SU-DHL-6 (cell line): ENCODE measurements around the gene KCNH4.

Experiments used
- EZH2phosphoT487 ChIP-seq: fragments of 200-600 bp; sonication (generic), shearing (Covaris generic); conservative IDR thresholded peaks from 2 replicates; pipeline ENCODE4 v1.6.1; 2018; ENCODE audit warnings: mild to moderate bottlenecking, antibody characterized with exemption, low read length, moderate library complexity, mixed read lengths
- TF ChIP-seq, protein P1 (sequence below): fragments of 200-600 bp; sonication (generic); IDR thresholded peaks from one replicate; pipeline ENCODE4 v1.5.1; 2017; ENCODE audit warnings: antibody characterized with exemption, mild to moderate bottlenecking, low read length, moderate library complexity; ENCODE audit not compliant: insufficient read depth, poor library complexity, severe bottlenecking

DNA sequence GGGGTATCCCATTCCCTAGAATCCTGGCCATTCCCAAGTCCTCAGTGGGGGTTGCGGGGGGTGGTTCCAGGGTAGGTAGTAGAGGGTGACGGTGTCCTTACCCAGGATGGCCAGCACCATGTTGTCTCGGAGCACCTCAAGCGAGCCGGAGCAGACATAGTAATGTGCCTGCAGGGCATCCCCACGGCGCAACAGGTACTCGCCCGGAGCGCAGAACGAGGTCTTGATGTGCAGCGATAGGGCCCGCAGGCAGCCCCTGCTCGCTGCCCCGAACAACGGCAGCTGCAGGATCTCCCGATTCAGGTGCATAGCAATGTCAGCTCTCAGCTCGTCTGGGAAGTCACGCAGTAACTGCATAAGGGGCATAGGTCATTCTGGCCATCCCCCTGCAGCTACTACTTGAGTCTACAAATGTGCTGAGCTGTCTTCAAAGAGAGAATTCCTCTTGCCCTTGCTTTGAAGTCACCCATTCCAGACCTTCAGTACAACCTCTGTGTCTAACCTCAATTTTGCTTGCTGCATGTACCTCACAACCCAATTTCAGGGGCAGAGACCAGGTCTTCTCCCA is 14.7 kb downstream of the KCNH4 start:
- TF ChIP-seq EZH2phosphoT487 = no peak
- TF ChIP-seq, protein P1, sequence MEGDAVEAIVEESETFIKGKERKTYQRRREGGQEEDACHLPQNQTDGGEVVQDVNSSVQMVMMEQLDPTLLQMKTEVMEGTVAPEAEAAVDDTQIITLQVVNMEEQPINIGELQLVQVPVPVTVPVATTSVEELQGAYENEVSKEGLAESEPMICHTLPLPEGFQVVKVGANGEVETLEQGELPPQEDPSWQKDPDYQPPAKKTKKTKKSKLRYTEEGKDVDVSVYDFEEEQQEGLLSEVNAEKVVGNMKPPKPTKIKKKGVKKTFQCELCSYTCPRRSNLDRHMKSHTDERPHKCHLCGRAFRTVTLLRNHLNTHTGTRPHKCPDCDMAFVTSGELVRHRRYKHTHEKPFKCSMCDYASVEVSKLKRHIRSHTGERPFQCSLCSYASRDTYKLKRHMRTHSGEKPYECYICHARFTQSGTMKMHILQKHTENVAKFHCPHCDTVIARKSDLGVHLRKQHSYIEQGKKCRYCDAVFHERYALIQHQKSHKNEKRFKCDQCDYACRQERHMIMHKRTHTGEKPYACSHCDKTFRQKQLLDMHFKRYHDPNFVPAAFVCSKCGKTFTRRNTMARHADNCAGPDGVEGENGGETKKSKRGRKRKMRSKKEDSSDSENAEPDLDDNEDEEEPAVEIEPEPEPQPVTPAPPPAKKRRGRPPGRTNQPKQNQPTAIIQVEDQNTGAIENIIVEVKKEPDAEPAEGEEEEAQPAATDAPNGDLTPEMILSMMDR = no peak
